Fibroblast of pulmonary artery (primary cell): ENCODE results near the gene TMEM233.
A peak's percentile ranks its signal among the peaks of the same experiment; 100 is the strongest.

Experiments
- DNase-seq: peaks from one replicate; pipeline ENCODE4 v3.0.0-alpha.2; 2010; ENCODE audit warnings: low read depth
- H3K4me3 ChIP-seq: replicated peaks from 2 replicates; pipeline ENCODE4 v1.5.1; 2011; ENCODE audit warnings: low read depth, mild to moderate bottlenecking, control low read depth, low read length, moderate library complexity
- CTCF ChIP-seq: IDR thresholded peaks from 2 replicates; pipeline ENCODE4 v1.5.1; 2011; ENCODE audit warnings: mild to moderate bottlenecking, control low read depth, low read length, inconsistent platforms; ENCODE audit errors: missing control alignments

The TMEM233 gene

GRCh38 chr12:119664642-119665041, 71.1 kb downstream of the TMEM233 start:
- H3K4me3 ChIP-seq = no peak overlapping the region
- no peak for TF ChIP-seq CTCF
- no peak for DNase-seq

- TF ChIP-seq CTCF = no peak
- DNase-seq = no peak
- no peak overlapping the region for H3K4me3 ChIP-seq
Observed at GRCh38 chr12:119665164-119665929, 71.8 kb downstream of the TMEM233 start.

GRCh38 chr12:119666226-119666795, 72.7 kb downstream of the TMEM233 start:
- no peak for TF ChIP-seq CTCF
- no peak overlapping the region for H3K4me3 ChIP-seq
- DNase-seq = no peak

- H3K4me3 ChIP-seq = peak overlapping the region; percentile 93
- DNase-seq = no peak
- TF ChIP-seq CTCF = no peak
Observed at GRCh38 chr12:119666900-119667576, 73.5 kb downstream of the TMEM233 start.

GRCh38 chr12:119667577-119668323, 74.2 kb downstream of the TMEM233 start, which contains the start of gene PRKAB1:
PRKAB1 (plus strand) TSS chr12:119668133; CDS start chr12:119668245, 112 bp downstream.
- TF ChIP-seq CTCF = peak; percentile 55
- peak within 1 kb of the TSS; percentile 93 for H3K4me3 ChIP-seq
- peak; percentile 98 for DNase-seq

- DNase-seq = no peak
- no peak for TF ChIP-seq CTCF
- peak overlapping the region; percentile 93 for H3K4me3 ChIP-seq
Observed at GRCh38 chr12:119668324-119668841, 74.8 kb downstream of the TMEM233 start.
